Tibial nerve (tissue), 4 donors: ENCODE results near the gene MARCHF10. TPM values are rescaled to one million over a fixed set of nuclear protein-coding genes. Genes with fewer than 3 reads are reported as not detected.

Experiments
- DNase-seq, 2 donors: peaks; one replicate each; pipeline ENCODE4 v3.0.0-alpha.2; 2019; ENCODE audit warnings: low spot score in 2 of 2
- H3K27ac ChIP-seq, 4 donors: fragments of 200-600 bp; sonication (generic) in 3 of 4; one replicate each; pipeline ENCODE4 v1.5.1; 2017 to 2019; ENCODE audit warnings: mild to moderate bottlenecking in 1 of 4
- H3K27me3 ChIP-seq, 2 donors: fragments of 200-600 bp; sonication (generic) in 1 of 2; one replicate each; pipeline versions ENCODE4 v1.5.1 to v1.6.0; 2017 to 2019
- H3K36me3 ChIP-seq, 3 donors: fragments of 200-600 bp; sonication (generic); one replicate each; pipeline ENCODE4 v1.5.1; 2018 to 2019
- H3K4me1 ChIP-seq, 4 donors: fragments of 200-600 bp; sonication (generic) in 3 of 4; one replicate each; pipeline ENCODE4 v1.5.1; 2017 to 2019
- H3K4me3 ChIP-seq, 4 donors: fragments of 200-600 bp; sonication (generic) in 3 of 4; one replicate each; pipeline ENCODE4 v1.5.1; 2017 to 2019; ENCODE audit warnings: mild to moderate bottlenecking in 1 of 4, moderate library complexity in 1 of 4
- H3K9me3 ChIP-seq, 4 donors: fragments of 200-600 bp; sonication (generic) in 3 of 4; one replicate each; pipeline ENCODE4 v1.5.1; 2017 to 2019
- EP300 ChIP-seq, 2 donors: sonication (generic); formaldehyde crosslinking; IDR thresholded peaks; one replicate each; pipeline ENCODE4 v1.6.1; 2017; ENCODE audit warnings: antibody characterized with exemption in 2 of 2, mild to moderate bottlenecking in 1 of 2
- POLR2A ChIP-seq, 2 donors: fragments of 450-650 bp; IDR thresholded peaks; one replicate each; pipeline ENCODE4 v1.6.1; 2017; ENCODE audit warnings: antibody characterized with exemption in 2 of 2, mild to moderate bottlenecking in 2 of 2, moderate library complexity in 2 of 2
- WGBS, 2 donors: methylation state at CpG; one replicate each; pipeline ENCODE4 v1.1.5; 2018; 5-methylcytosine and 5-hydroxymethylcytosine counted together
- total RNA-seq, 4 donors: library from RNA; depleted of rRNA; stranded (reverse); fragments of >200 nt; gene quantifications; one replicate each; pipeline ENCODE4 v1.1.0, GENCODE V29; 2016
- TF ChIP-seq, protein P1 (sequence below), 5 experiments: fragments of 200-600 bp in 3 of 5; fragments of 450-650 bp in 2 of 5; sonication (generic) in 3 of 5; IDR thresholded peaks; one replicate each; pipeline ENCODE4 v1.5.1; 2016 to 2019; ENCODE audit warnings: antibody characterized with exemption in 5 of 5, mild to moderate bottlenecking in 3 of 5, moderate library complexity in 2 of 5

MARCHF10 gene
- total RNA-seq, 4 donors from 2014 or later = 1.8 to 11.7 (median 3.6) TPM

DNA sequence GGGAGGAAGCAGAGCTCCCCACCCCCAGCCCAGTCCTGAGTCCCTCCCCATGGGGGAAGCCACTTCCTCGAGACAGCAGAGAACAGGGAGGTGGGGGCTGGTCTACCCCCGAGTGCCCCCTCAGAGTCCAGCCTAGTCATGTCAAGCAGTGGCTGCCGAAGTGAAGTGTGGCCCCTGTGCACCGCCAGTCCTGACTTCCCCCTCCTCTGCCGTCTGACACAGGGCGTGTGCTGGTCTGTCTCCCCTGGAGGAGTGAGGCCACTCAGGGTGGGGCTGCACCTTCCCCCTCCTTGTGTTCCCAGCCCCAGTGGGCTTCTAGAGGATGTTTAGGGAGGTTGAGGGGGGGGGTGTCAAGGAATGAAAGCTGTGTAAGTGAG lies 133.8 kb downstream of the MARCHF10 start:
- Histone ChIP-seq H3K9me3 (no peaks in the 10 kb centered on the region), H3K36me3 (peaks cover 0 to 12% (median 0%) of the 10 kb centered on the region in 3 donors), H3K27ac (no peak overlapping the region), H3K4me3 (no peak overlapping the region), H3K27me3 (no peaks in the 10 kb centered on the region), H3K4me1 (peaks cover 0 to 14% (median 0%) of the 10 kb centered on the region in 4 donors)
- DNase-seq = no peak
- WGBS, 2 donors = 82 to 93% methylated on average over 2 to 5 of the region's 6 CpGs
- TF ChIP-seq POLR2A (IDR thresholded peaks at IDR 0.05) (no peak), EP300 (IDR thresholded peaks at IDR 0.05) (no peak)
- TF ChIP-seq, protein P1, sequence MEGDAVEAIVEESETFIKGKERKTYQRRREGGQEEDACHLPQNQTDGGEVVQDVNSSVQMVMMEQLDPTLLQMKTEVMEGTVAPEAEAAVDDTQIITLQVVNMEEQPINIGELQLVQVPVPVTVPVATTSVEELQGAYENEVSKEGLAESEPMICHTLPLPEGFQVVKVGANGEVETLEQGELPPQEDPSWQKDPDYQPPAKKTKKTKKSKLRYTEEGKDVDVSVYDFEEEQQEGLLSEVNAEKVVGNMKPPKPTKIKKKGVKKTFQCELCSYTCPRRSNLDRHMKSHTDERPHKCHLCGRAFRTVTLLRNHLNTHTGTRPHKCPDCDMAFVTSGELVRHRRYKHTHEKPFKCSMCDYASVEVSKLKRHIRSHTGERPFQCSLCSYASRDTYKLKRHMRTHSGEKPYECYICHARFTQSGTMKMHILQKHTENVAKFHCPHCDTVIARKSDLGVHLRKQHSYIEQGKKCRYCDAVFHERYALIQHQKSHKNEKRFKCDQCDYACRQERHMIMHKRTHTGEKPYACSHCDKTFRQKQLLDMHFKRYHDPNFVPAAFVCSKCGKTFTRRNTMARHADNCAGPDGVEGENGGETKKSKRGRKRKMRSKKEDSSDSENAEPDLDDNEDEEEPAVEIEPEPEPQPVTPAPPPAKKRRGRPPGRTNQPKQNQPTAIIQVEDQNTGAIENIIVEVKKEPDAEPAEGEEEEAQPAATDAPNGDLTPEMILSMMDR (IDR thresholded peaks at IDR 0.05) = no peak

DNA sequence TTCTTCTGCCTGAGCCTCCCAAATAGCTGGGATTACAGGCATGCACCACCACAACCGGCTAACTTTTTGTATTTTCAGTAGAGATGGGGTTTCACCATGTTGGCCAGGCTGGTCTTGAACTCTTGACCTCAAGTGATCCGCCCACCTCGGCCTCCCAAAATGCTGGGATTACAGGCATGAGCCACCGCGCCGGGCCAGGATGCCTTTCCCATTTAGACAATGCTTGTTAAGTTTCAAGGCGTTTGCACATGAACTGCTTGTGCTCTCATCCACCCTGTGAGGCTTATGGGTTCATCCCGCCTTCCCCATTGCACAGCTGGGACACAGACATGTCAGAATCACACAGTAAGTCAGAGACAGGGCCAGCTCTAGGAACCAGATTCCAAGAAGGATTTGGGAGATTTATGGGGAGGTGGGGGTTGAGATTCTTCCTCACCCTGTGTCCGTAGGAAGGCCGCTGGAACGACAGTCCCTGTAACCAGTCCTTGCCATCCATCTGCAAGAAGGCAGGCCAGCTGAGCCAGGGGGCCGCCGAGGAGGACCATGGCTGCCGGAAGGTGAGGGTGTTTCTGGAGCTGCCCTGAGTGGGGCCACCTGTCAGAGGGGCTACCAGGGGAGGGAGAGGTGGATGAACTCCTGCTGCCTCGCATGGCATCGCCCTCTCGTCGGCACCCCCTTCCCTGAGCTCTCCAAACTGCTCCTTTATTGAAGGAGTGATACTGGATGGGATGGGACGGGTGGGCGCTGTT lies 134.3 kb downstream of the MARCHF10 start:
- no peak overlapping the region for H3K4me3 ChIP-seq
- peaks cover 0 to 14% (median 0%) of the 10 kb centered on the region in 4 donors for H3K4me1 ChIP-seq
- WGBS, 2 donors = 89 to 90% methylated on average over 19 to 20 of the region's 20 CpGs
- no peaks in the 10 kb centered on the region for H3K9me3 ChIP-seq
- H3K27ac ChIP-seq = no peak overlapping the region
- no peaks in the 10 kb centered on the region for H3K27me3 ChIP-seq
- DNase-seq = no peak
- H3K36me3 ChIP-seq = peaks cover 0 to 12% (median 0%) of the 10 kb centered on the region in 3 donors
- TF ChIP-seq EP300 (IDR thresholded peaks at IDR 0.05) (no peak), POLR2A (IDR thresholded peaks at IDR 0.05) (no peak)
- TF ChIP-seq, protein P1 (IDR thresholded peaks at IDR 0.05) = no peak

DNA sequence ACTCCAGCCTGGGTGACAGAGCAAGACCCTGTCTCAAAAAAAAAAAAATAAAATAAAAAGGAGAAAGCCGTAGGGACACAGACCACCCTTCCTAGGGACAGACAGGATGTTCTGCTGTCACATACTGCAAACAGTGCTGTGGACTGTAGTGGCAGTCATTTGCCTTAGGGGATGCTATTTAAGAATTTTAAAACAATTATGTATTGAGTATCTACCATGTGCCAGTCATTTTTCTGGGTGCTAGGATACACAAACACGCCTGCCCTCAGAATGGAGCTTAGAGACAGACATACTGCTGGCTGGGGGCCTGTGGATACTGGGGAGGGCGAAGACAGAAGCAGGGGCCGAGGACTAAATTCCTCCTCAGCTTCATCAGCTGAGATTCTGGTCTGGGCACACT lies 135.2 kb downstream of the MARCHF10 start:
- Histone ChIP-seq H3K36me3 (peaks cover 0 to 12% (median 0%) of the 10 kb centered on the region in 3 donors), H3K4me3 (no peak overlapping the region), H3K9me3 (no peaks in the 10 kb centered on the region), H3K27me3 (no peaks in the 10 kb centered on the region), H3K4me1 (peaks cover 0 to 14% (median 0%) of the 10 kb centered on the region in 4 donors), H3K27ac (no peak overlapping the region)
- DNase-seq = no peak
- WGBS, 2 donors = 88 to 93% methylated on average over 4 of the region's 4 CpGs
- TF ChIP-seq POLR2A (IDR thresholded peaks at IDR 0.05) = no peak
- TF ChIP-seq, protein P1 (IDR thresholded peaks at IDR 0.05) = no peak

DNA sequence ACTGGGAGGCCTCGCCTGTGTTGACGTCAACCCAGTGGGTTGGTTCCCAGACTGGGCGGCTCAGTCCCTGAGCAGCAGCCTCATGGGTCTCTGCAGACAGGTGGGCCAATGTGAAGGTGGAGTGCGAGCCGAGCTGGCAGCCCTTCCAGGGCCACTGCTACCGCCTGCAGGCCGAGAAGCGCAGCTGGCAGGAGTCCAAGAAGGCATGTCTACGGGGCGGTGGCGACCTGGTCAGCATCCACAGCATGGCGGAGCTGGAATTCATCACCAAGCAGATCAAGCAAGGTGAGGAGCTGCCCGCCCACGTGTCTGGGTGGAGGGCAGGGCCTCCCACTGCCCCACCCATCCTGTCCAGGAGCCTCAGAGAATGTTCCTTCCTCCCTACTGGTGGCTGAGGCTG lies 136.6 kb downstream of the MARCHF10 start:
- Histone ChIP-seq H3K9me3 (no peaks in the 10 kb centered on the region), H3K36me3 (peaks cover 0 to 9% (median 0%) of the 10 kb centered on the region in 3 donors), H3K27me3 (no peaks in the 10 kb centered on the region), H3K4me1 (peaks cover 0 to 14% (median 0%) of the 10 kb centered on the region in 4 donors), H3K4me3 (no peak overlapping the region), H3K27ac (no peak overlapping the region)
- DNase-seq = no peak
- 63 to 88% methylated on average over 14 of the region's 14 CpGs for WGBS, 2 donors
- TF ChIP-seq, protein P1 (IDR thresholded peaks at IDR 0.05) = no peak
- no peak for TF ChIP-seq EP300 (IDR thresholded peaks at IDR 0.05)

DNA sequence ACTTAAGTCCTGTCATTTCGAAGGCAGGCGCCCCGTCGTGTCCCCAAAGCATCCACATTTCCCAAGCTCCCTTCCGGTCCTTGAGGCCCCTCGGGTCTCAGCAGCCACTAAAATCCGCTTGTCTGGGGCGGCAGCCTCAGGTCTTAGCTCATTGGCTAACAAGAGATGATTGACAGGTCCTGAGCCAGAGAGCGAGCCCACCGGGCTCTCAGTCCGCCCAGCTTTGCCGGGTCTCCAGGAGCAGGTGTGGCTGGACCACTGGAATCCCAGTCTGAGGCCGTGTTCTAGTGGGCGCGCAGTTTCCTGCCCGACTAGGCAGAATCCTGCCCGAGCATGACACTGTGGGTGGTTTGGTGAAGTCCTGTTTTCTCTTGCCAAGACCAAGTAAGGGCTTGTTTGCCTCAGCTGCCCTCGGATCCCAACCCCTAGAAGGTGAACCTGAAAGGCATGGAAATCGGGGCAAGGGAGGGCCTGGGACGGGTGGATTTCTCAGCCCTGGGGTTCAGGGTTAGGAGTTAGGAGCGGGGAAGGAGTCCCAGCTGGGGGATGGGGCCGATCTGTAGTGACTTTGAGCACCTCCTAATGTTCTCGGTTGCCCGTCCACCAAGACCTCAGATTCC lies 137.8 kb downstream of the MARCHF10 start:
- Histone ChIP-seq H3K9me3 (no peaks in the 10 kb centered on the region), H3K36me3 (peaks cover 0 to 5% (median 0%) of the 10 kb centered on the region in 3 donors), H3K4me3 (no peak overlapping the region), H3K27me3 (no peaks in the 10 kb centered on the region), H3K27ac (no peak overlapping the region), H3K4me1 (peaks cover 0 to 12% (median 0%) of the 10 kb centered on the region in 4 donors)
- no peak for DNase-seq
- WGBS, 2 donors = 58 to 60% methylated on average over 24 of the region's 24 CpGs
- TF ChIP-seq POLR2A (IDR thresholded peaks at IDR 0.05) = no peak
- TF ChIP-seq, protein P1 (IDR thresholded peaks at IDR 0.05) = no peak
- no peak for TF ChIP-seq EP300 (IDR thresholded peaks at IDR 0.05)
